Stimulated activated naive B cell treated with anti-CD40 and anti-IgM and Interleukin-4, amounts not matched to agents 10 μg/mL and 1 μg/mL and 100 μg/mL, for 72 hours (primary cell): ENCODE data around the gene RALGPS2.
"Not testable (repeated sequence)": the region's sequence is repeated elsewhere in the genome, so short reads cannot be mapped to it uniquely, and the experiment has no call there.

Experiments
- ATAC-seq, 2 donors: fragments of 150-1000 bp; cut with Tn5 transposase; replicated peaks; 2 replicates each; pipeline ENCODE4 v1.10.0; 2021; ENCODE audit warnings: moderate library complexity in 1 of 2
- DNase-seq: peaks from one replicate; pipeline ENCODE4 v3.0.0; 2021
- H3K27ac Mint-ChIP-seq: one replicate; pipeline ENCODE4 v1.8.0; 2022; ENCODE audit warnings: mild to moderate bottlenecking, mixed read lengths
- H3K27me3 Mint-ChIP-seq, 2 donors: one replicate each; pipeline ENCODE4 v1.8.0; 2022; ENCODE audit warnings: mixed read lengths in 2 of 2
- H3K36me3 Mint-ChIP-seq, 2 donors: one replicate each; pipeline ENCODE4 v1.8.0; 2022; ENCODE audit warnings: mixed read lengths in 2 of 2, mild to moderate bottlenecking in 1 of 2
- H3K4me1 Mint-ChIP-seq, 2 donors: one replicate each; pipeline ENCODE4 v1.8.0; 2022; ENCODE audit warnings: mixed read lengths in 2 of 2, mild to moderate bottlenecking in 1 of 2
- H3K4me3 Mint-ChIP-seq, 2 donors: one replicate each; pipeline ENCODE4 v1.8.0; 2022; ENCODE audit warnings: mild to moderate bottlenecking in 2 of 2, mixed read lengths in 2 of 2, moderate library complexity in 1 of 2
- H3K9me3 Mint-ChIP-seq, 2 donors: one replicate each; pipeline ENCODE4 v1.8.0; 2022; ENCODE audit warnings: mixed read lengths in 2 of 2, mild to moderate bottlenecking in 1 of 2

Gene RALGPS2

DNA sequence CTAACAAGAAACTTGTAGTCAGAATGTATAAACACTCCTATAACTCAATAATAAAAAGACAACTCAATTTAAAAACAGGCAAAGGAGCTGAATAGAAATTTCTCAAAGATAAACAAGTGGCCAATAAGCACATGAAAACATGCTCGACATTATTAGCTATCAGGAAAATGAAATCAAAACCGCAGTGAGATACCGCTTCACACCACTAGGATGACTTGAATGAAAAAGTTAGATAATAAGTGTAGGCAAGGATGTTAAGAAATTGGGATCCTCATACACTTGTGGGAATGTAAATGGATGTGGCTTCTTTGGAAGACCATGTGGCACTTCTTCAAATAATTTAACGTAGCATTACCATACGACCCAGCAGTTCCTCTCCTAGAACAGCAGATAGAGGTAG is 8.9 kb downstream of the RALGPS2 start:
- peak overlapping the region; percentile 66 for H3K27ac Mint-ChIP-seq
- ATAC-seq: no peak
- peaks cover 29 to 61% of the 10 kb centered on the region in 2 donors for H3K4me1 Mint-ChIP-seq
- DNase-seq: no peak
- H3K9me3 Mint-ChIP-seq: peaks cover 9 to 12% of the 10 kb centered on the region in 2 donors
- peak overlapping the region in 1 of 2 donors; percentile 7 for H3K4me3 Mint-ChIP-seq
- peaks cover 51 to 66% of the 10 kb centered on the region in 2 donors for H3K36me3 Mint-ChIP-seq
- H3K27me3 Mint-ChIP-seq: no peaks in the 10 kb centered on the region

DNA sequence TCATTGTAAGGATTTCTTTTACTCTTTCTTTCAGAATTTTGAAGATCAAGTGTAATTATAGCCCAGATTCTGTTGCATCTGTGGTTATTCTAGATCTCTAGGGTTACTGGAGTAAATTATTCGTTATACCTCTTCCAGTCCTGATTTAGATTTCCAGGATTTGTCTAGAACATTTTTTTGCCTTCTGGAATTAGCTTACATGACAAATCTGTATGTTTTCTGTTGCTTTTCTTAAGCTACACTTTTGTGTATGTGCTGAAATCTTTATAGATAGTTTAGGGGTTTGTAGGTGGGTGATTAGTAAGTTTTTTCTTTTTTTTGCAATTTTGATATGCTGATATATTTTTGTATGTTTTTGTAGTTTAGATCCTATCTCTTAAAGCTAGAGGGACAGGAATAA is 13.7 kb downstream of the RALGPS2 start:
- peaks cover 3 to 4% of the 10 kb centered on the region in 2 donors for H3K9me3 Mint-ChIP-seq
- ATAC-seq: no peak
- peaks cover 31 to 53% of the 10 kb centered on the region in 2 donors for H3K4me1 Mint-ChIP-seq
- no peaks in the 10 kb centered on the region for H3K27me3 Mint-ChIP-seq
- H3K36me3 Mint-ChIP-seq: peaks cover 54 to 74% of the 10 kb centered on the region in 2 donors
- no peak overlapping the region for H3K4me3 Mint-ChIP-seq
- DNase-seq: no peak
- peak overlapping the region; percentile 31 for H3K27ac Mint-ChIP-seq

DNA sequence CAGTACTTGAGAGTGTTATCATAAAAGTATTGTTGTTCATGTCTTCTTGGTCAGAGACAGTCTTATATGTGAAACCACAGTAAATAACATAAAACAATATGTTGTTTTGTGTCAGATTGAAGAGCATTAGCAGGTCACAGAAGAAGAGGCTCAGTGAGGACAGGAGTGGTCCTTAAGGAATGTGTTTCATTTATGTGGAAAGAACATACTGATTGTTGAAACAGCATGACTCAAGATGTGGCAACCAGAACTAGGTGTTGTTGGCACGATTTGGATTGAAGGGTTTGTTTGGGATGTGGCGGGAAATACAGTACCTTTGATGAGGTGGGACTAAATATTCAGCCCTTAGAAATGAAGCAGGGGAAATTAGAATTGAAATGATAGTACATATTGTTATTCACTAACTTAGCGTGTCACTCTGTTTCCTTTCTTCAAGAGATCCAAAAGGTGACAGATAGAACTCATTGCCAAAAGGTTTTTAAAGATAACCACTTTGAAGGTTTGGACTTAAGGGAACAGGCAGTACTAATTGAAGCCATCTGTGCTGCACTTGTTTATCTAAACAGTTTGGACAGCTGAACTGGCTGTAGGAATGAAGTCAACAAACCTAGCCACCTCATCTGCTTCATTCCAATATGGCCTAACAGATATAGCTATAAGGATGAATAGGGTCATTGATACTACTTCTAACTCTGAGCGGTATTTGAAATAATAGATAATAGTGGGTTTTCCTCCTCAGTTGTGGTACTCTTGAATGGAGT is 14.4 kb downstream of the RALGPS2 start:
- no peaks in the 10 kb centered on the region for H3K27me3 Mint-ChIP-seq
- peaks cover 48 to 73% of the 10 kb centered on the region in 2 donors for H3K36me3 Mint-ChIP-seq
- peak overlapping the region; percentile 31 for H3K27ac Mint-ChIP-seq
- DNase-seq (no peak), ATAC-seq (no peak)
- no peak overlapping the region for H3K4me3 Mint-ChIP-seq
- H3K4me1 Mint-ChIP-seq: peaks cover 24 to 51% of the 10 kb centered on the region in 2 donors
- peaks cover 3 to 4% of the 10 kb centered on the region in 2 donors for H3K9me3 Mint-ChIP-seq

DNA sequence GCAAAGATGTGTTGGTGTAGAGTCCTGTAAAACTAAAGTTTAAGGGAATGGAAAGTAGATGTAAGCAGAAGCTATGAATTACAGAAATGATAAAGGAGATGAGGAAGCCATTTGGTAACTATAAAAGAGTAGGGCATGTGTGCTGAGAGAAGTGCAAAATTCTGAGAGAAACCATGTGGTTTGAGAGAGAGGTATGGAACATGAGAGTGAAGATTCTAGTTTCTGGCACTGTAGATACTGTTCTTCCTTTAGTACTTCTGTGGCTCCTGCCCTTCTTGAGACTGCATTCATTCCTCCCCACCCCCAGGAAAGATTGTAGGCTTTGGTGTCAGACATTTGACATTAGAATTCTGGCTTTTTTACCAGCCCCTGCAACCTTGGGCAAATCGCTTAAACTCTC is 15.4 kb downstream of the RALGPS2 start:
- H3K27me3 Mint-ChIP-seq: no peaks in the 10 kb centered on the region
- H3K36me3 Mint-ChIP-seq: peaks cover 49 to 73% of the 10 kb centered on the region in 2 donors
- DNase-seq: no peak
- H3K4me3 Mint-ChIP-seq: no peak overlapping the region
- peak overlapping the region; percentile 20 for H3K27ac Mint-ChIP-seq
- peaks cover 24 to 51% of the 10 kb centered on the region in 2 donors for H3K4me1 Mint-ChIP-seq
- no peak for ATAC-seq
- peaks cover 0 to 2% of the 10 kb centered on the region in 2 donors for H3K9me3 Mint-ChIP-seq

DNA sequence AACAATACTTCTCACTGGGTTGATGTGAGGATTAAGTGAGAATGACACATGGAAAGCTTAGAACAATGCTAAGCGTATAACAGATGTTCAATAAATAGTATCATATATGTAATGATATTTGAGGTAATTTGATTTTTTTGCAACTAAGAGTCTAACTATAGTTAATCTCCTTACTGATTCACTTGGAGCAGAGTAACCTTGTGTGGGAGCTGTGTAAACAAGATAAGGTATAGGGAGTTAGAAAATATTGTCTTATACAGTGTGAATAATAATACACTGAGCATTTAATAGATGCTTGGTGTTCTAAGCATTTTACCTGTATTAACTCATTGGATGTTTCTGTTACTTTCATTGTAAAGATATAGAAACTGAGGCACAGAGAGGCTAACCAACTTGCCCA is 15.9 kb downstream of the RALGPS2 start:
- Mint-ChIP-seq H3K4me3 (no peak overlapping the region), H3K4me1 (peaks cover 23 to 50% of the 10 kb centered on the region in 2 donors), H3K36me3 (peaks cover 48 to 71% of the 10 kb centered on the region in 2 donors), H3K9me3 (peaks cover 0 to 2% of the 10 kb centered on the region in 2 donors), H3K27ac (peak overlapping the region; percentile 20), H3K27me3 (no peaks in the 10 kb centered on the region)
- DNase-seq: no peak
- no peak for ATAC-seq

DNA sequence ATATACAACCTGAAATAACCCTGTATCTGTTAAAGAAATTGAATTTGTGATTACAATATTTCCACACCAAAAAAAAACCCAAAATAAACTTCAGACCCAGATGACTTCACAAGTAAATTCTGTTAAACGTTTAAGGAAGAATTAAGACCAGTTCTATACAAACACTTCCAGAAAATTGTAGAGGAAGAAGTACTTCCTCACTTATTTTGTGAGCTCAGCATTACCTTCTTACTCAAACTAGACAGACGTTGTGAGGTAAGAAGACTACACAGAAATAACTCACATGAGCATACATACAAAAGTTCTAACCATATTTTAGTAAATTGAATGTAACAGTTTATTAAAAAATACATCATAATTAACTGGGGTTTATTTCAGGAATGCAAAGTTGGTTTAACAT is 18.8 kb downstream of the RALGPS2 start:
- ATAC-seq: no peak
- peaks cover 41 to 65% of the 10 kb centered on the region in 2 donors for H3K36me3 Mint-ChIP-seq
- DNase-seq: no peak
- peaks cover 0 to 2% of the 10 kb centered on the region in 2 donors for H3K9me3 Mint-ChIP-seq
- H3K4me3 Mint-ChIP-seq: no peak overlapping the region
- no peaks in the 10 kb centered on the region for H3K27me3 Mint-ChIP-seq
- peaks cover 30 to 52% of the 10 kb centered on the region in 2 donors for H3K4me1 Mint-ChIP-seq
- H3K27ac Mint-ChIP-seq: no peak overlapping the region

DNA sequence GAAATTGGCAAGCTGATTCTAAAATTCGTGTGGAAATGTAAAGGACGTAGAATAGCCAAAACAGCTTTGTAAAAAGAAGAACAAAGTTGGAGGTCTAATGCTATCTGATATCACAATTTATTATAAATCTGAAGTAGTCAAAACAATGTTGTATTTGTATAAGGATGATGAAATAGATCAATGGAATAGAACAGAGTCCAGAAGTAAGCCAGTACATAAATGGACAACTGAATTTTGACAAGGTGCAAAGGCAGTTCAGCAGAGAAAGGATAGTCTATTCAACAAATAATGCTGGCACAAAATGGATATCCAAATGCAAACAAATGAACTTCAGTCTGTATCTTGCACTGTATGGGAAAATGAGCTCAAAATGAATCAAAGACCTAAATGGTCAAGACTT is 20.2 kb downstream of the RALGPS2 start:
- H3K36me3 Mint-ChIP-seq: peaks cover 40 to 65% of the 10 kb centered on the region in 2 donors
- peaks cover 0 to 2% of the 10 kb centered on the region in 2 donors for H3K9me3 Mint-ChIP-seq
- H3K4me3 Mint-ChIP-seq: no peak overlapping the region
- H3K27me3 Mint-ChIP-seq: no peaks in the 10 kb centered on the region
- ATAC-seq (no peak), DNase-seq (no peak)
- H3K27ac Mint-ChIP-seq: peak overlapping the region; percentile 26
- peaks cover 26 to 51% of the 10 kb centered on the region in 2 donors for H3K4me1 Mint-ChIP-seq

DNA sequence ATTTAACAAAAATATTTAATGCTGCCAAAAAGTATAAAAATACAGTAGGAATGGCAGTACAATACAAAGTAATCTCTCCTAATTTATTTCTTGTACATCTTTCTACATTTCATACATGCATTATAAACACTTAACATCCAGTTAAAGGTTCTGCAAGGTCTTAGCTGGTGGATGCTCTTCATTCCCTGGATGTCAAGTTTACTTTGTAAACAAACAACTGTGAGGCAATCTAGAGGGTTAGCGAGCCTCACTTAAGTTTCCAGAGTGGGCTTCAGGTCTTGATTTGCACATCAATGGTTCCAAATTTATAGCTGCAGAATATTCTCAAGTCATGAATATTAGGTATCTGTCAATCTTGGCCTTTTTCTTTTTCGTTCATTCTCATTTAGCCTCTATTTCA is 21.3 kb downstream of the RALGPS2 start:
- DNase-seq (no peak), ATAC-seq (no peak)
- no peaks in the 10 kb centered on the region for H3K27me3 Mint-ChIP-seq
- H3K27ac Mint-ChIP-seq: peak overlapping the region; percentile 43
- H3K4me1 Mint-ChIP-seq: peaks cover 25 to 57% of the 10 kb centered on the region in 2 donors
- no peak overlapping the region for H3K4me3 Mint-ChIP-seq
- peaks cover 45 to 64% of the 10 kb centered on the region in 2 donors for H3K36me3 Mint-ChIP-seq
- H3K9me3 Mint-ChIP-seq: peaks cover 0 to 2% of the 10 kb centered on the region in 2 donors

DNA sequence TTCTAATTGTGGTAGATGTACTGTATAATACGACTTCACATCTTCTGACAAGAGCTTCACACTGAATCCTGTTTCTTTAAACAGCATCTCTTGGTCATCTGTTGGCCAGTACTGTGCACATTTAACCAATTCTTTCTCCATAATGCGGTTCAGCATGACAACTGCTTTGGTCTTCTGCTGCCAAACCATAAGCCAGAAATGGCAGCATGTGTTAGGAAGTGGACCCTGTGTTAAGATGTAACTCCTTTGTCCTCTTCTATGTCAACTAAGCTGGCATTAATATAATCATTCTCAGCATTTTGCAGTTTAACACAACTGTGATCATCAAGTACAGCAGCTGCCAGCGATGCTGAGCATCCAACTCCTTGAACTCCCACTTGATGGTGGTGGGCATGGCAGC is 22.3 kb downstream of the RALGPS2 start:
- DNase-seq, ATAC-seq, H3K27me3 Mint-ChIP-seq, H3K27ac Mint-ChIP-seq, H3K4me3 Mint-ChIP-seq, H3K9me3 Mint-ChIP-seq: not testable (repeated sequence)
- Mint-ChIP-seq H3K36me3 (peaks cover 34 to 53% of the 10 kb centered on the region in 2 donors), H3K4me1 (peaks cover 25 to 52% of the 10 kb centered on the region in 2 donors)

DNA sequence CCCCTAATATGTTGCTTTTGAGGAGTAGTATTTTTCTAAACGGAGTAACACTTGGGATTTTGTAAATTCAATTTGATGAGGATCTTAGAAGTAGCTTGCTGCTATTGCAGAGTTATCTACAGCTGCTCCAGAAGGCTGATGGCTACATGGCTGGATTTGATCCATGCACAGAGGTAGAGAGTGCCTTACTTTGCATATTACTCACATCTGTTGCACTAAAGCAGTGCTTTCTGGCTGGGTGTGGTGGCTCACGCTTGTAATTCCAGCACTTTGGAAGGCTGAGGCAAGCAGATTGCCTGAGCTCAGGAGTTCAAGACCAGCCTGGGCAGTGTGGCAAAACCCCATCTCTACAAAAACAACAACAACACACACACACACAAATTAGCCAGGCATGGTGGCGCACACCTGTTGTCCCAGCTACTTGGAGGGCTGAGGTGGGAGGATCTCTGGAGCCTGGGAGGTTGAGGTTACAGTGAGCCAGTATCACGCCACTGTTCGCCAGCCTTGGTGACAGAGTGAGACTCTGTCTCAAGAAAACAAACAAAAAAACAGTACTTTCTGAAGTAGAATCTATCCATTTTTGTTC is 24.6 kb downstream of the RALGPS2 start:
- Mint-ChIP-seq H3K27me3 (no peaks in the 10 kb centered on the region), H3K4me3 (no peak overlapping the region), H3K9me3 (peaks cover 2 to 5% of the 10 kb centered on the region in 2 donors), H3K4me1 (peaks cover 30 to 57% of the 10 kb centered on the region in 2 donors), H3K27ac (peak overlapping the region; percentile 87), H3K36me3 (peaks cover 32 to 54% of the 10 kb centered on the region in 2 donors)
- DNase-seq (no peak), ATAC-seq (no peak)

DNA sequence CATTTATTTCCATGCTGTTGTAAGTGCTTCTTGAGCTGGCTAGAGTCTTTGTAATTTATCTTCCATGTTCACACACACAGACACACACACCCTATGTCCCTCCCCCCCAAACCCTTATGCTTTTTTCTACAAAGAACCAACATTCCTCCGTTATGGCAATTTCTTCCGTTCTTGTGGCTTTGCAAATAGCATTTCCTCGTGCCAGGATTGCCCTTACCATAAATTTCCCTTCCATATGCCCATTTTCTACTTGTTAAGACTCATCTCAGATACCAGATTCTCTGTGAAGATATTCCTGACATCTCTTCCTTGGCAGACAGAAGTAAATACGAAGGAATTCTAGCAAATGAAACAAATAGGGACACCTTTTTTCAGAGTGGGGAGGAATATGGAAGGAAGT is 26.0 kb downstream of the RALGPS2 start:
- Mint-ChIP-seq H3K27ac (no peak overlapping the region), H3K4me1 (peaks cover 28 to 59% of the 10 kb centered on the region in 2 donors), H3K4me3 (no peak overlapping the region), H3K27me3 (no peaks in the 10 kb centered on the region), H3K36me3 (peaks cover 39 to 61% of the 10 kb centered on the region in 2 donors), H3K9me3 (peaks cover 10 to 14% of the 10 kb centered on the region in 2 donors)
- DNase-seq (no peak), ATAC-seq (no peak)

DNA sequence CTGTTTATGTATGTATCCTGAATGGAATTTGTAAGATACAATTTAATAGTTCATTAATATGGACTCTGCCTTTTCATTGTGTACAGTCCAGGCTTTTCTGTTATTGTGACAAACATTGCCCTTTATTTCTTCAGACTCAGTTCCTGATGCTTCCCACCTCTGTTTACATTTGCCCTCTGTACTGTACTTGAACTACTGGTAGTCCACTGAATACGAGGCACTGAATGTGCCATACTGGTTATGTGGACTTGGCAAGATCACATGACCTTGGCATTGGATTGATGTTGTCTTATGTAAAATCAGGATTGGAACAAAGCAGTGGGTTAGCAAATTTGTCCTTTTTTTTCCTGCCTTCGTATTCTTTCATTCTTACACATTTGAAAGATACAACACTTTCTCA is 27.8 kb downstream of the RALGPS2 start:
- ATAC-seq (no peak), DNase-seq (no peak)
- Mint-ChIP-seq H3K4me3 (no peak overlapping the region), H3K27me3 (no peaks in the 10 kb centered on the region), H3K27ac (peak overlapping the region; percentile 28), H3K4me1 (peaks cover 31 to 61% of the 10 kb centered on the region in 2 donors), H3K9me3 (peaks cover 22 to 27% of the 10 kb centered on the region in 2 donors), H3K36me3 (peaks cover 50 to 65% of the 10 kb centered on the region in 2 donors)

DNA sequence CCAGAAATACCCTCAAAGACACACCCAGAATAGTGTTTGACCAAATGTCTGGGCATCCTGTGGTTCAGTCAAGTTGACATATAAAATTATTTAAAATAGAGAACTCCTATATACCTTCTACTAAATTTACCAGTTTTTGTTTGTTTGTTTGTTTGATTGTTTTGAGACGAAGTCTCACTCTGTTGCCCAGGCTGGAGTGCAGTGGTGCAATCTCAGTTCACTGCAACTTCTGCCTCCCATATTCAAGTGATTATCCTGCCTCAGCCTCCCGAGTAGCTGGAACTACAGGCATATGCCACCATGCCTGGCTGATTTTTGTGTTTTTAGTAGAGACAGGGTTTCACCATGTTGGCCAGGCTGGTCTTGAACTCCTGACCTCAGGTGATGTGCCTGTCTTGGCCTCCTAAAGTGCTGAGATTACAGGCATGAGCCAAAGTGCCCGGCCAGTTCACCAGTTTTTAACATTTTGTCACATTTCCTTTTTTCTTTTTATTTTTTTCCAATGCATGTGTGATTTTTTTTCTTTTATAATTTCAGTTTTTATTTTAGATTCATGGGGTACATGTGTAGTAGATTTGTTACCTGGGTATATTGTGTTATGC is 29.7 kb downstream of the RALGPS2 start:
- H3K4me3 Mint-ChIP-seq, DNase-seq, H3K27ac Mint-ChIP-seq, H3K27me3 Mint-ChIP-seq, ATAC-seq: not testable (repeated sequence)
- Mint-ChIP-seq H3K36me3 (peaks cover 61 to 77% of the 10 kb centered on the region in 2 donors), H3K4me1 (peaks cover 30 to 69% of the 10 kb centered on the region in 2 donors), H3K9me3 (peaks cover 32 to 41% of the 10 kb centered on the region in 2 donors)

DNA sequence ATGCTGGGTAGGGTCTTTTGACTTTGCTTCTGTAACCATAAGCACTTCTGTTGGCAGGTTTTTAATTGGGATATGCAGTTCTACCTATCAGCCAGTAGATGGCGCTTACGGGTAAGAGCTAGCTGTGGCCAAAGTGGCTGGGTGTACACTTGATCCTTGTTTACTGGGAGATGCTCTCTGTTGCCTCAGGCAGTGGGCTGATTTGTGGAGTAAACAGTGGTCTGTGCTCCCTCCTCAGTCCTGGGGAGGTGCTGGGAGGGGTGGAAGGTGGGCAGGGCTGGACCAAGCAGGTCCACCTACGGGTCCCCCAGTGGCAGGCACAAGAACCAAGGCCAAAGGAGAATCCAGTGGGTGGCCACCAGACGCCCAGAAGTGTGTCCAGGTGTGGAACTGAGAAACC is 43.4 kb downstream of the RALGPS2 start:
- peaks cover 31 to 34% of the 10 kb centered on the region in 2 donors for H3K9me3 Mint-ChIP-seq
- H3K27ac Mint-ChIP-seq: peak overlapping the region; percentile 66
- H3K4me1 Mint-ChIP-seq: peaks cover 28 to 59% of the 10 kb centered on the region in 2 donors
- DNase-seq (no peak), ATAC-seq (peak in 1 of 2 donors; percentile 33)
- H3K27me3 Mint-ChIP-seq: no peaks in the 10 kb centered on the region
- no peak overlapping the region for H3K4me3 Mint-ChIP-seq
- H3K36me3 Mint-ChIP-seq: peaks cover 60 to 70% of the 10 kb centered on the region in 2 donors
